ENCODE measurements around the gene SCAF4.

- no peak for TF ChIP-seq CTCF (IDR thresholded peaks at IDR 0.05)
- no peak for TF ChIP-seq POLR2AphosphoS5 (IDR thresholded peaks at IDR 0.05)
Observed at GRCh38 chr21:31728952-31729351, 3.0 kb downstream of the SCAF4 start.
